ENCODE measurements around the gene ZNF618.

The ZNF618 gene

DNA sequence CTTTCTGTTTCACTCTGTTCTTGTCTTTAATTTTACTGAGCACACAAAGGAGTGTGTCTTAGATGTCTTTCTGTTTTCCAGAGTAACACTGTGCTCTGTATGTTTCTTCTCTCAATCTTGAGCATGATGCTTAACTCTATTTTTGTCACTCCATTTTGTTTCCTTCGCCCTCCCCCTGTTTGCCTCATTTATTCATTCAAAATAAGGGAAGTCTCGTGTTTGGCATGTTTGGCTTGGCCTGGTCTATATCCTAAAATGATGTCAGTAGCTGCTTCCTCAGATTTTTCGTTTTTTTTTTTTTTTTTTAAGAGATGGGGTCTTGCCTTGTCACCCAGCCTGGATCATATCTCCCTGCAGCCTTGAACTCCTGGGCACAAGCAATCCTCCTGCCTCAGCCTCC is 22.0 kb downstream of the ZNF618 start:
- TF ChIP-seq CTCF (IDR thresholded peaks at IDR 0.05; ENCODE audit: low read depth, low read length, poor library complexity, severe bottlenecking) (no peak), EZH2phosphoT487 (IDR thresholded peaks at IDR 0.05; ENCODE audit: borderline replicate concordance, low read length) (no peak)
- Histone ChIP-seq H4K20me1 (ENCODE audit: control insufficient read depth, insufficient read depth, low read depth, low read length) (no peaks in the 10 kb centered on the region), H3K79me2 (ENCODE audit: control insufficient read depth, low read length) (no peaks in the 10 kb centered on the region), H3K9me2 (replicated peaks; ENCODE audit: control insufficient read depth, low read length) (no peaks in the 10 kb centered on the region), H3K4me2 (ENCODE audit: low read length) (no peak overlapping the region), H3K4me3 (ENCODE audit: low read length) (no peak overlapping the region), H3K9me3 (ENCODE audit: control insufficient read depth, insufficient read depth, low read length) (no peaks in the 10 kb centered on the region), H3K27ac (ENCODE audit: low read depth, low read length) (no peak overlapping the region), H3K27me3 (ENCODE audit: control insufficient read depth, low read length) (peaks cover under 1% of the 10 kb centered on the region), H3K36me3 (ENCODE audit: control insufficient read depth, low read length) (no peaks in the 10 kb centered on the region), H3F3A (ENCODE audit: control insufficient read depth, insufficient read depth) (no peaks in the 10 kb centered on the region), H3K4me1 (ENCODE audit: control insufficient read depth, low read length) (no peaks in the 10 kb centered on the region)

- H3K27ac ChIP-seq (ENCODE audit: low read depth, low read length) = no peak overlapping the region
- no peak overlapping the region for H3K4me3 ChIP-seq (ENCODE audit: low read length)
- H3F3A ChIP-seq (ENCODE audit: control insufficient read depth, insufficient read depth) = no peaks in the 10 kb centered on the region
- no peaks in the 10 kb centered on the region for H3K79me2 ChIP-seq (ENCODE audit: control insufficient read depth, low read length)
- H3K9me3 ChIP-seq (ENCODE audit: control insufficient read depth, insufficient read depth, low read length) = no peaks in the 10 kb centered on the region
- no peaks in the 10 kb centered on the region for H4K20me1 ChIP-seq (ENCODE audit: control insufficient read depth, insufficient read depth, low read depth, low read length)
- H3K9me2 ChIP-seq (replicated peaks; ENCODE audit: control insufficient read depth, low read length) = no peaks in the 10 kb centered on the region
- TF ChIP-seq EZH2phosphoT487 (IDR thresholded peaks at IDR 0.05; ENCODE audit: borderline replicate concordance, low read length) = no peak
- no peak for TF ChIP-seq CTCF (IDR thresholded peaks at IDR 0.05; ENCODE audit: low read depth, low read length, poor library complexity, severe bottlenecking)
- H3K27me3 ChIP-seq (ENCODE audit: control insufficient read depth, low read length) = peaks cover 4% of the 10 kb centered on the region
- no peak overlapping the region for H3K4me2 ChIP-seq (ENCODE audit: low read length)
- no peaks in the 10 kb centered on the region for H3K36me3 ChIP-seq (ENCODE audit: control insufficient read depth, low read length)
- no peaks in the 10 kb centered on the region for H3K4me1 ChIP-seq (ENCODE audit: control insufficient read depth, low read length)
These were observed 22.5 kb downstream of the ZNF618 start for GRCh38 chr9:113898596-113898995.

GRCh38 chr9:113899205-113899604 is 23.1 kb downstream of the ZNF618 start:
- Histone ChIP-seq H3K4me2 (ENCODE audit: low read length) (no peak overlapping the region), H3F3A (ENCODE audit: control insufficient read depth, insufficient read depth) (no peaks in the 10 kb centered on the region), H3K9me2 (replicated peaks; ENCODE audit: control insufficient read depth, low read length) (no peaks in the 10 kb centered on the region), H3K27ac (ENCODE audit: low read depth, low read length) (no peak overlapping the region), H3K36me3 (ENCODE audit: control insufficient read depth, low read length) (no peaks in the 10 kb centered on the region), H3K79me2 (ENCODE audit: control insufficient read depth, low read length) (no peaks in the 10 kb centered on the region), H4K20me1 (ENCODE audit: control insufficient read depth, insufficient read depth, low read depth, low read length) (no peaks in the 10 kb centered on the region), H3K4me1 (ENCODE audit: control insufficient read depth, low read length) (no peaks in the 10 kb centered on the region), H3K27me3 (ENCODE audit: control insufficient read depth, low read length) (peaks cover 5% of the 10 kb centered on the region), H3K4me3 (ENCODE audit: low read length) (no peak overlapping the region), H3K9me3 (ENCODE audit: control insufficient read depth, insufficient read depth, low read length) (no peaks in the 10 kb centered on the region)
- TF ChIP-seq CTCF (IDR thresholded peaks at IDR 0.05; ENCODE audit: low read depth, low read length, poor library complexity, severe bottlenecking) (no peak), EZH2phosphoT487 (IDR thresholded peaks at IDR 0.05; ENCODE audit: borderline replicate concordance, low read length) (no peak)
